H1 (cell line): ENCODE measurements around the gene RILPL1. TPM values are rescaled to one million over a fixed set of nuclear protein-coding genes. Genes with fewer than 3 reads are reported as not detected.
A peak's percentile ranks its signal among the peaks of the same experiment; 100 is the strongest.

Experiments
- CTCF ChIA-PET: fragments of 300-600 bp; sonication (Branson Sonifier 250); formaldehyde crosslinking; loops from one replicate; lab custom pipeline; 2021; ENCODE audit not compliant: partially characterized antibody; lab: Charles Lee
- POLR2A ChIA-PET: fragments of 300-600 bp; sonication (Branson Sonifier 250); formaldehyde crosslinking; loops from one replicate; lab custom pipeline; 2021; ENCODE audit warnings: inconsistent platforms; ENCODE audit not compliant: partially characterized antibody; lab: Charles Lee
- DNase-seq, 2 experiments: peaks; one replicate each; pipeline versions ENCODE4 v3.0.0 to v3.0.0-alpha.2; 2010 to 2022; ENCODE audit warnings: low spot score in 2 of 2, low read depth in 1 of 2, mixed read lengths in 1 of 2
- FAIRE-seq: peaks from 2 replicates; lab custom pipeline; 2011; peaks lifted over from hg19 to GRCh38; lab: Jason Lieb, UNC
- H2AFZ ChIP-seq: 2 replicates; pipeline ENCODE4 v1.8.1; 2012; ENCODE audit warnings: low read length, inconsistent platforms
- H2AK5ac ChIP-seq: 2 replicates; pipeline ENCODE4 v1.6.1; 2013; ENCODE audit warnings: low read depth, low read length
- H2BK120ac ChIP-seq: replicated peaks from 2 replicates; pipeline ENCODE3; 2013; ENCODE audit warnings: low read depth, low read length, inconsistent platforms
- H2BK12ac ChIP-seq: 2 replicates; pipeline ENCODE4 v1.6.1; 2013; ENCODE audit warnings: low read depth, low read length
- H2BK15ac ChIP-seq: 2 replicates; pipeline ENCODE4 v1.6.1; 2013; ENCODE audit warnings: low read length
- H2BK20ac ChIP-seq: 2 replicates; pipeline ENCODE4 v1.6.1; 2013; ENCODE audit warnings: low read length
- H2BK5ac ChIP-seq: 2 replicates; pipeline ENCODE4 v1.6.1; 2013; ENCODE audit warnings: low read depth, low read length
- H3K14ac ChIP-seq: 2 replicates; pipeline ENCODE4 v1.6.1; 2013; ENCODE audit warnings: inconsistent platforms; ENCODE audit not compliant: insufficient read length
- H3K18ac ChIP-seq: 2 replicates; pipeline ENCODE4 v1.6.1; 2013; ENCODE audit warnings: low read length; ENCODE audit errors: extremely low read depth
- H3K23ac ChIP-seq: 2 replicates; pipeline ENCODE4 v1.6.1; 2013; ENCODE audit warnings: inconsistent platforms; ENCODE audit not compliant: insufficient read length
- H3K23me2 ChIP-seq: 2 replicates; pipeline ENCODE4 v1.6.1; 2013; ENCODE audit warnings: low read depth, low read length
- H3K27ac ChIP-seq: 2 replicates; pipeline ENCODE4 v1.6.1; 2011; ENCODE audit warnings: low read depth, low read length, inconsistent platforms
- H3K27me3 ChIP-seq, 4 experiments: replicated peaks in 1 of 4; 1 replicate in 1 of 4; 2 replicates in 3 of 4; pipeline versions ENCODE4 v1.6.1 to v1.8.1; 2011 to 2013; ENCODE audit warnings: low read length in 3 of 4, mild to moderate bottlenecking in 3 of 4, inconsistent platforms in 2 of 4, mixed read lengths in 2 of 4, moderate library complexity in 1 of 4; ENCODE audit not compliant: control insufficient read depth in 3 of 4, insufficient read depth in 3 of 4; ENCODE audit errors: extremely low read depth in 1 of 4
- H3K36me3 ChIP-seq, 4 experiments: 2 replicates each; pipeline versions ENCODE4 v1.6.1 to v1.8.1; 2011 to 2013; ENCODE audit warnings: mild to moderate bottlenecking in 4 of 4, low read length in 3 of 4, moderate library complexity in 2 of 4, control low read depth in 1 of 4, inconsistent platforms in 1 of 4; ENCODE audit not compliant: insufficient read depth in 4 of 4, control insufficient read depth in 2 of 4
- H3K4ac ChIP-seq: replicated peaks from 2 replicates; pipeline ENCODE3; 2013; ENCODE audit warnings: low read length, low read depth, mixed read lengths, inconsistent platforms; ENCODE audit not compliant: insufficient read length
- H3K4me1 ChIP-seq, 4 experiments: replicated peaks in 1 of 4; 1 replicate in 1 of 4; 2 replicates in 3 of 4; pipeline versions ENCODE4 v1.6.1 to v1.8.1; 2011 to 2013; ENCODE audit warnings: low read length in 3 of 4, inconsistent platforms in 2 of 4, mixed read lengths in 1 of 4; ENCODE audit not compliant: insufficient read depth in 4 of 4, control insufficient read depth in 3 of 4
- H3K4me2 ChIP-seq, 2 experiments: 2 replicates each; pipeline versions ENCODE4 v1.6.1 to v1.8.1; 2011 to 2013; ENCODE audit warnings: low read depth in 2 of 2, low read length in 2 of 2, control low read depth in 1 of 2, inconsistent platforms in 1 of 2, mild to moderate bottlenecking in 1 of 2; ENCODE audit not compliant: insufficient read depth in 1 of 2
- H3K4me3 ChIP-seq, 4 experiments: fragments of 200-600, 300-600 bp in 1 of 4; sonication (generic), shearing (Covaris generic), sonication (Bioruptor Twin) in 1 of 4; 2 replicates each; pipeline versions ENCODE4 v1.5.1 to v1.8.1; 2011 to 2016; ENCODE audit warnings: low read length in 4 of 4, low read depth in 3 of 4, control low read depth in 2 of 4, inconsistent platforms in 2 of 4, mild to moderate bottlenecking in 2 of 4, mixed read lengths in 1 of 4, moderate library complexity in 1 of 4; ENCODE audit not compliant: insufficient read depth in 2 of 4; ENCODE audit errors: extremely low read depth in 1 of 4
- H3K56ac ChIP-seq: replicated peaks from 2 replicates; pipeline ENCODE3; 2013; ENCODE audit warnings: low read depth, mild to moderate bottlenecking, mixed read lengths, low read length, inconsistent platforms; ENCODE audit not compliant: insufficient read length
- H3K79me1 ChIP-seq: 2 replicates; pipeline ENCODE4 v1.6.1; 2013; ENCODE audit warnings: low read depth, low read length, control low read depth
- H3K79me2 ChIP-seq, 2 experiments: 2 replicates each; pipeline versions ENCODE4 v1.6.1 to v1.8.1; 2012 to 2013; ENCODE audit warnings: low read length in 2 of 2, mild to moderate bottlenecking in 2 of 2, inconsistent platforms in 1 of 2; ENCODE audit not compliant: insufficient read depth in 2 of 2, control insufficient read depth in 1 of 2
- H3K9ac ChIP-seq, 4 experiments: replicated peaks in 1 of 4; 1 replicate in 1 of 4; 2 replicates in 3 of 4; pipeline versions ENCODE4 v1.6.1 to v1.8.1; 2011 to 2013; ENCODE audit warnings: low read depth in 3 of 4, low read length in 3 of 4, control low read depth in 2 of 4, mild to moderate bottlenecking in 2 of 4, moderate library complexity in 2 of 4, inconsistent platforms in 1 of 4; ENCODE audit errors: extremely low read depth in 1 of 4
- H3K9me3 ChIP-seq, 2 experiments: 2 replicates each; pipeline versions ENCODE4 v1.6.1 to v1.8.1; 2012 to 2013; ENCODE audit warnings: mild to moderate bottlenecking in 2 of 2, moderate library complexity in 2 of 2, control low read depth in 1 of 2, inconsistent platforms in 1 of 2, low read depth in 1 of 2, low read length in 1 of 2, mixed read lengths in 1 of 2; ENCODE audit not compliant: insufficient read depth in 2 of 2
- H4K20me1 ChIP-seq, 2 experiments: replicated peaks in 1 of 2; 2 replicates each; pipeline versions ENCODE3 to v1.8.1; 2011 to 2013; ENCODE audit warnings: inconsistent platforms in 2 of 2, low read length in 2 of 2, mild to moderate bottlenecking in 1 of 2; ENCODE audit not compliant: insufficient read depth in 2 of 2, control insufficient read depth in 1 of 2
- H4K5ac ChIP-seq: 2 replicates; pipeline ENCODE4 v1.6.1; 2013; ENCODE audit warnings: low read length, low read depth, mixed read lengths, inconsistent platforms; ENCODE audit not compliant: insufficient read length
- H4K8ac ChIP-seq: 2 replicates; pipeline ENCODE4 v1.8.0; 2013; ENCODE audit warnings: mild to moderate bottlenecking, moderate library complexity, low read length, inconsistent platforms; ENCODE audit not compliant: insufficient read depth; ENCODE audit errors: extremely low read depth
- H4K91ac ChIP-seq: replicated peaks from 2 replicates; pipeline ENCODE3; 2013; ENCODE audit warnings: low read length, mixed read lengths, inconsistent platforms; ENCODE audit not compliant: insufficient read length
- BRCA1 ChIP-seq: IDR thresholded peaks from 2 replicates; pipeline ENCODE4 v1.6.1; 2012; ENCODE audit warnings: low read depth, low read length, improper control_type of control experiment
- CBX8 ChIP-seq: fragments of 300-800, 300-1000 bp; sonication (generic); IDR thresholded peaks from 2 replicates; pipeline ENCODE4 v1.7.1; 2016; ENCODE audit warnings: low read depth, low read length, borderline replicate concordance
- EGR1 ChIP-seq: IDR thresholded peaks from 2 replicates; pipeline ENCODE4 v1.6.1; 2011; ENCODE audit warnings: low read depth, low read length, borderline replicate concordance
- JUND ChIP-seq: IDR thresholded peaks from 2 replicates; pipeline ENCODE4 v1.6.1; 2011; ENCODE audit warnings: mild to moderate bottlenecking, improper control_type of control experiment, low read length
- KDM4A ChIP-seq: IDR thresholded peaks from one replicate; pipeline ENCODE4 v1.7.1; 2012; ENCODE audit warnings: low read depth, mild to moderate bottlenecking, moderate library complexity, low read length, inconsistent platforms; ENCODE audit not compliant: severe bottlenecking
- POLR2AphosphoS5 ChIP-seq: IDR thresholded peaks from 2 replicates; pipeline ENCODE4 v1.6.1; 2011; ENCODE audit warnings: low read depth, low read length
- RBBP5 ChIP-seq: IDR thresholded peaks from 2 replicates; pipeline ENCODE4 v1.7.1; 2012; ENCODE audit warnings: low read depth, mild to moderate bottlenecking, inconsistent platforms, low read length, moderate library complexity, borderline replicate concordance
- RFX5 ChIP-seq: IDR thresholded peaks from 2 replicates; pipeline ENCODE4 v1.6.1; 2011; ENCODE audit warnings: low read depth, low read length, improper control_type of control experiment, borderline replicate concordance
- RNF2 ChIP-seq: fragments of 200-900, 300-1000 bp; sonication (generic); IDR thresholded peaks from 2 replicates; pipeline ENCODE4 v1.7.1; 2016; ENCODE audit warnings: borderline replicate concordance, low read depth, mild to moderate bottlenecking, antibody characterized with exemption, low read length; ENCODE audit not compliant: poor library complexity, severe bottlenecking; ENCODE audit errors: missing control alignments
- SAP30 ChIP-seq: fragments of 300-600 bp; sonication (generic); IDR thresholded peaks from 2 replicates; pipeline ENCODE4 v1.7.1; 2012; ENCODE audit warnings: low read length, moderate library complexity, mild to moderate bottlenecking, inconsistent platforms; ENCODE audit not compliant: insufficient read depth, insufficient replicate concordance
- SIRT6 ChIP-seq: IDR thresholded peaks from one replicate; pipeline ENCODE4 v1.7.1; 2012; ENCODE audit warnings: low read length, inconsistent platforms
- SIX5 ChIP-seq: IDR thresholded peaks from 2 replicates; pipeline ENCODE4 v1.6.1; 2011; ENCODE audit warnings: mild to moderate bottlenecking, low read depth, low read length
- YY1 ChIP-seq: IDR thresholded peaks from 2 replicates; pipeline ENCODE4 v1.6.1; 2011; ENCODE audit warnings: low read depth, mild to moderate bottlenecking, low read length
- WGBS, 2 experiments: shearing (Covaris generic) in 1 of 2; methylation state at CpG; one replicate each; pipeline versions ENCODE4 v1.1.6 to v1.1.7; 2013 to 2015; ENCODE audit warnings: low lambda C conversion rate in 2 of 2, mixed read lengths in 2 of 2, inconsistent platforms in 1 of 2, low coverage in 1 of 2, missing lambda C conversion rate in 1 of 2; ENCODE audit not compliant: insufficient replicate concordance in 2 of 2, insufficient coverage in 1 of 2, insufficient read length in 1 of 2; ENCODE audit errors: extremely low coverage in 1 of 2, missing lambda C conversion rate in 1 of 2; 5-methylcytosine and 5-hydroxymethylcytosine counted together
- polyA plus RNA-seq, 7 experiments: library from polyadenylated mRNA; depleted of rRNA in 3 of 7; stranded (reverse) in 5 of 7; unstranded in 2 of 7; fragments of >200 nt in 5 of 7; fragments of 200-250 nt in 2 of 7; gene quantifications; 1 replicate in 5 of 7; 2 replicates in 1 of 7; 4 replicates in 1 of 7; pipeline versions ENCODE4 v1.2.1 to v1.2.3, GENCODE V29; 2011 to 2013; ENCODE audit warnings: missing spikeins in 2 of 7, mixed read lengths in 2 of 7
- total RNA-seq: library from RNA; stranded (reverse); fragmentation: NEBNext Ultra II Directional; extraction: Animal tissue kit (Norgen Biotek cat#: 25700); gene quantifications from 2 replicates; pipeline ENCODE4 v1.2.1, GENCODE V29; 2021
- TF ChIP-seq, protein P1 (sequence below): IDR thresholded peaks from 2 replicates; pipeline ENCODE4 v1.6.1; 2012; ENCODE audit warnings: inconsistent platforms

RILPL1 gene
- total and polyA plus RNA-seq, 2 of the 8 experiments (the other 6 are each of a cell fraction or from before 2014, with no cell fraction given): 6.7 to 9.4 TPM

DNA sequence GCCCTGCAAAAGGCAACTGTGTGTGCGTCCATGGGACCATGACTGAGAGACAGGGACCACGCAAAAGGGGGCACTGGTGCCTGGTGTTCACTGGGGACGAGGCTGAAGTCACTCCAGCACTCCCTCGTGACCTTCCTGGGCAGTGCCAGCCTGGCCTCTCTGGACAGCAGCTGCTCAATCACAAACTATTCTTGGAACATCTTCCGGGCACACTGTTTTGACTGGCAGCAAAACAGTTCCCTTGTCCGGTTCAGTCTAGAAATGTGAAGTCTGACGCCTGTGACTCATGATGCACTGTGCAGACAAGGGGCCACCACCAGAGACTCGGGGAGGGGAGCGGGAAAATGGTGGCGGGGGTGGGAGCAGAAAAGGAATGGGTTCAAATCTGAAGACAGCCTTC lies 54.8 kb downstream of the RILPL1 start:
- Histone ChIP-seq H3K4me2 (no peak overlapping the region), H3K56ac (no peak overlapping the region)
- TF ChIP-seq JUND (no peak), RNF2 (no peak), RBBP5 (no peak), BRCA1 (no peak), SAP30 (no peak), CBX8 (no peak), POLR2AphosphoS5 (no peak), YY1 (no peak), RFX5 (no peak), SIX5 (no peak), SIRT6 (no peak), KDM4A (no peak), EGR1 (no peak)
- TF ChIP-seq, protein P1, sequence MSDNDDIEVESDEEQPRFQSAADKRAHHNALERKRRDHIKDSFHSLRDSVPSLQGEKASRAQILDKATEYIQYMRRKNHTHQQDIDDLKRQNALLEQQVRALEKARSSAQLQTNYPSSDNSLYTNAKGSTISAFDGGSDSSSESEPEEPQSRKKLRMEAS: no peak

More for the DNA sequence above, 54.8 kb downstream of the RILPL1 start:
- Histone ChIP-seq H2AFZ (no peak overlapping the region), H3K18ac (no peak overlapping the region), H3K9me3 (no peaks in the 10 kb centered on the region), H3K4me1 (no peaks in the 10 kb centered on the region; a peak in 1 of 7 replicates), H3K23me2 (no peaks in the 10 kb centered on the region), H2BK5ac (no peak overlapping the region), H3K9ac (no peak overlapping the region), H4K5ac (no peak overlapping the region), H2AK5ac (no peak overlapping the region), H3K14ac (no peak overlapping the region), H3K79me1 (no peaks in the 10 kb centered on the region), H3K27ac (no peak overlapping the region), H4K8ac (peak overlapping the region; percentile 76; the same call in 1 of the 2 replicates), H2BK20ac (no peak overlapping the region), H2BK12ac (no peak overlapping the region), H3K4ac (no peak overlapping the region), H3K36me3 (peaks cover 0 to 4% (median 0%) of the 10 kb centered on the region in 4 experiments; a peak in 1 of 8 replicates), H4K91ac (no peak overlapping the region), H3K27me3 (no peaks in the 10 kb centered on the region), H3K79me2 (no peaks in the 10 kb centered on the region), H2BK120ac (no peak overlapping the region), H4K20me1 (peaks cover 0 to 3% of the 10 kb centered on the region in 2 experiments), H2BK15ac (no peak overlapping the region), H3K23ac (no peak overlapping the region), H3K4me3 (no peak overlapping the region)
- ChIA-PET POLR2A (interaction anchor here (1.2 to 1.6 kb wide), 2 partner anchors 21 to 105 kb away, joined by 4 to 7 read pairs; partner anchors contain the start of gene SNRNP35), CTCF (no interaction called here)
- no peak for FAIRE-seq
- no peak for DNase-seq
- 93% methylated on average over 10 of the region's 10 CpGs; no CpG with 5 or more reads in 1 of the 2 experiments for WGBS, 2 experiments
